KOPT-K1 (cell line): ENCODE measurements around the gene UGCG.
A peak's percentile ranks its signal among the peaks of the same experiment; 100 is the strongest.

Experiments
- H3K27ac ChIP-seq: fragments of 200-600 bp; sonication (generic); 2 replicates; pipeline ENCODE4 v1.5.1; 2016; ENCODE audit warnings: antibody characterized with exemption, mild to moderate bottlenecking, low read depth, low read length; ENCODE audit not compliant: poor library complexity, severe bottlenecking
- H3K36me3 ChIP-seq: fragments of 200-600 bp; sonication (generic); 2 replicates; pipeline ENCODE4 v1.5.1; 2017; ENCODE audit warnings: antibody characterized with exemption, mild to moderate bottlenecking, low read length, moderate library complexity; ENCODE audit not compliant: insufficient read depth
- H3K9me3 ChIP-seq: fragments of 200-600 bp; sonication (generic); 2 replicates; pipeline ENCODE4 v1.5.1; 2017; ENCODE audit warnings: antibody characterized with exemption, low read length, mild to moderate bottlenecking; ENCODE audit not compliant: insufficient read depth, poor library complexity, severe bottlenecking

The UGCG gene

DNA sequence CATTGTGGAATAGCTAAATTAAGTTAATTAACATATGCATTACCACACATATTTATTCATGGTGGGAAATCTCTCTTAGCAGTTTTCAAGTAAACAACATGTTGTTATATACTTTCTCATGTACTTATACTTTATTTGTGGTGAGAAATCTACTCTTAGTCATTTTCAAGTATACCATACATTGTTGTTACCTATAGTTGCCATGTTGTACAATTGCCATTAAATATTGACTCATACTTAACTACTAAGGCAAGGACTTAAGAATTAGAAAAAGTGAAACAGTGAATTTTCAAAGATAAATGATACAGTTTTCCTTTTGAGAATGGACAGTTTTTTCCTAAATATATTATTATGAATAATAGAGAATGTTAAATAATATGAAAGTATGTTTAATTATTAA is 27.7 kb downstream of the UGCG start:
- peaks cover 9% of the 10 kb centered on the region; the same call in 1 of the 2 replicates for H3K36me3 ChIP-seq
- H3K9me3 ChIP-seq: no peaks in the 10 kb centered on the region
- no peak overlapping the region for H3K27ac ChIP-seq

DNA sequence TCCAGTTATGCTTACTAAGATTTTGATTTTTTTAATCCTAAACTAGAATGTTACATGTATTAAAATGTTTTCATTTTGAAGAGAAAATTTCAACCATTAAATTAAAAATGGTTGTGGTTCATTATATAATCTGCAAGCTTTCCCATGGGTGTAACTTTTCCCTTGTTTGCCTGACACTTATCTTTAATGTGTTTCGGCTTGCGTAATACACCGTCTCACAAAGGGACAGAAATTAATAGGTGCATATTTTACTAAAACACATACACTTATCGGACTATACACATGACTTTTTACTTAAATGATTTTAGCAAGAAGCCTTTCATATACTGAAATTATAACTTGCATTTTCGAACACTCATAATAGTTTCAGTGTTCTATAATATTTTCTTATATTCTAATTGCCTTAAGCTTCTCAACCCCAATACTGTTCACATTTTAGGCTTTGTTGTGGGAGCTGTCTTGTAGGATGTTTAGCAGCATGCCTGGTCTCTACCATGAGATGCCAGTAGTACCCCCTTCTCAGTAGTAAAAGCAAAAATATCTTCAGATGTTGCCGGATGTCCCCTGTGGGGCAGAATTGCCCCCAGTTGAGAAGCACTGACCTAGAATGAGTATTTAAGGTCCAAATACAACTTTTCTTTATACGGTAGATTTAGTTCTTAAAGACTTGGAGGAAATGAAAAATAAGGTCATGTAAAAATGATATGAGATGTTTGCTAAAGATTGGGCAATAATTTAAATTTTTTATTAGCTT is 28.6 kb downstream of the UGCG start:
- Histone ChIP-seq H3K9me3 (no peaks in the 10 kb centered on the region), H3K27ac (peak overlapping the region; percentile 36), H3K36me3 (peaks cover 17% of the 10 kb centered on the region)

DNA sequence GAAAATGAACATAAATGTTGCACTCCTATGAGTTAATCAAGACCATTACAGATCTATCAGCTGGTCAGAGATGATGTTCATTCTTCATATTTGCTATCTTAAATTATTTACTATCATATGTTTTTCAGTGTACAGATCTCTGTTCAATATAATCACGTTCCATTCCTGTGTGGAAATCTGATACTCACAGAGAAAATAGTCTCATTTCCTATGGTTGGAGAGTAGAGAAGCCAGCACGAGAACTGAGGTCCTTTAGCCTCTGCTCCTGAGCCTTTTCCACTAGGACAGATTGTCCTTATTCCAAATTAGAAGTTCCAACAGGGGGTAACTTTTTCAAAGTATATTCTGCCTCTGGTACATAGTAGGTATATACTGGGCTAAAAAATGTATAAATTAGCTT is 29.2 kb downstream of the UGCG start:
- Histone ChIP-seq H3K36me3 (peaks cover 23% of the 10 kb centered on the region), H3K9me3 (no peaks in the 10 kb centered on the region), H3K27ac (peak overlapping the region; percentile 36)

DNA sequence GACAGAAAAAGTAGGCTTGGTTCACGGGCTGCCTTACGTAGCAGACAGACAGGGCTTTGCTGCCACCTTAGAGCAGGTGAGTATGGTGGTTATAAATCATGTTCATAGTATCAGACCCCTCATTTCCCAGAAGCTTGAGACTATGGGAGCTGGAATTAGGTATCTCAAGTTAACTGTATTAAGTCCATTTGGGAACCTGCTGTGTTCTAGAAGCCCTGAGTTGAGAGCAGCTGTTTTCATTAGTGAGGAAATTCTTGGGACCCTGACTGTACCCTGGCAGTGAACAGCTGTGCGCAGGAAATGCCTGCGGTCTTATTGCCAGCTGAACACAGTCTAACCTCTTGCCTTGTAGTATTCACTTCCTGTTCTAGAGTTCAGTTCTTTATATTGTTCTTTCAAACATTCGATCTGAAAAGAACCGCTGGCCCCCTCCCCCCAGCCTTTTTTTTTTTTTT is 29.8 kb downstream of the UGCG start:
- H3K9me3 ChIP-seq: no peaks in the 10 kb centered on the region
- peak overlapping the region; percentile 56 for H3K27ac ChIP-seq
- H3K36me3 ChIP-seq: peaks cover 29% of the 10 kb centered on the region

DNA sequence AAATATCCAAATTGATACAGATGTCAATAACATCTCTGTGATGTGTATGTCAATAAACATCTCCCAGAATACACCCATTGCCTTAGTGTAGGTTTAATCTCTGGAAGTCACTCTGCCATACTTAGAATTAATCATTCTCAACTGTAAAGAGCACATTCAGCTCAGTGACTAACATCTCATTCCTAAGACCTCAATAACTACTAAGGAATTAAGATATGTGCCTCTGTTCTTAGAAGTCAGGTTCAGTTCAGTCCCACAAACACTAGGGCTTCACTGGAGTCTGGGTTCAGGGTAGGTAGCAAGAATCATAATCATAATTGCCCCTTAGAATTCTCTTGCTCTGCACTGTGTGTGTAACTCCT is 31.7 kb downstream of the UGCG start:
- Histone ChIP-seq H3K9me3 (no peaks in the 10 kb centered on the region), H3K27ac (no peak overlapping the region), H3K36me3 (peaks cover 45% of the 10 kb centered on the region)

DNA sequence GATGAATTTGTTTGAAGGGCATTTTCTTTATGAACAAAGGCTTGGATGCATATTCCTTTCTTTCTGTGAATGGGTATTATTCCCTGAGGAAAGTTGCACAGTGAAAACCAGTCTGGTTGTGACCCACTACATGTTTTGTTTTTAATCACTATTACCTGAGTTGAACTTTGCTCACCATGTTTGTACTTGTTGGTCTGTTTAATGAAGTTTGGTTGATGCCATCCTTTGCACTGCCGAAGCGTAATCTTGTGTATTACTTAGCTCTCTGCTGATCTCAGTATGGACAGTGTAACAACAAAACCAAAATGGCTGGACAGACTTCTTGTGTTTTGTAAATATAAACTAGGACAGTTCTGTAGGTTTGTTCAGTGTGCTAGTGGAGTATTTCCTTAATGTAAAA is 38.1 kb downstream of the UGCG start:
- H3K27ac ChIP-seq: no peak overlapping the region
- H3K36me3 ChIP-seq: peaks cover 47% of the 10 kb centered on the region
- no peaks in the 10 kb centered on the region for H3K9me3 ChIP-seq

DNA sequence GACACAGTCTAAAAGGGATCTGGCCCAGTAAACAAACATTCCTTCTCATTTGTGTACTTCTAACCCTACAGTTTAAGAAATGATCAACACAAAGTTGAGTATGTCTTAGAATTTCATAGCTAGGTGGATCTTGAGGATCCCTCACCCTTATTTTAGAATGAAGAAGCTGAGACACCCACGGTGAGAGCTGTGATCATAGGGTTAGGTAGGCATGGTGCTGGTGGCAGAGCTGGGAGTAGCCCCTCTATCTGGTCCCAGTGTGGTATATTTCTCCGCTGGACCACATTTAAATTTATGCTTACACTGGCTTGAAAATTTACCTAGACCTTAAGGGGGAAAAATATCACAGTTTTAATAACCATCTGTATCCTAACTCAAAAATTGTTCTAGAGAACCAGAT is 39.8 kb downstream of the UGCG start:
- peaks cover 31% of the 10 kb centered on the region for H3K36me3 ChIP-seq
- H3K9me3 ChIP-seq: no peaks in the 10 kb centered on the region
- H3K27ac ChIP-seq: no peak overlapping the region

DNA sequence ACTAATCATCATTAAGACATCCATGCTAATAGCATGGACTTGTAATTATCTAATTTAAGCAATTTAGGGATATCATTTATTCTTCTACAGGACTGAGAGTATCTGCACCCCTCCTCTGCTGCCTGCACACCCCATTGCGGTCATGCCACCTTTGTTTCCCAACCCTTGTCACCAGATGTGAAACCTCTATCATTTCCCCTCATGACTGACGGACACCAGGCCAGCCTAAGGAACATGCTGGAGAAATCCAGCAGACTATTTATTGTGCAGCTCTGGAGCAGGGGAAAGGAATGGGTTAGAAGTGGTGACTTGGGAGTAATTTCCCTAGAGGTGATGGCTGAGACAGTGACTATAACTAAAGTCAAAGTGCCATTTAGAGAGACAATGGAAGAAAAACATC is 40.7 kb downstream of the UGCG start:
- H3K9me3 ChIP-seq: no peaks in the 10 kb centered on the region
- no peak overlapping the region for H3K27ac ChIP-seq
- peaks cover 22% of the 10 kb centered on the region for H3K36me3 ChIP-seq

DNA sequence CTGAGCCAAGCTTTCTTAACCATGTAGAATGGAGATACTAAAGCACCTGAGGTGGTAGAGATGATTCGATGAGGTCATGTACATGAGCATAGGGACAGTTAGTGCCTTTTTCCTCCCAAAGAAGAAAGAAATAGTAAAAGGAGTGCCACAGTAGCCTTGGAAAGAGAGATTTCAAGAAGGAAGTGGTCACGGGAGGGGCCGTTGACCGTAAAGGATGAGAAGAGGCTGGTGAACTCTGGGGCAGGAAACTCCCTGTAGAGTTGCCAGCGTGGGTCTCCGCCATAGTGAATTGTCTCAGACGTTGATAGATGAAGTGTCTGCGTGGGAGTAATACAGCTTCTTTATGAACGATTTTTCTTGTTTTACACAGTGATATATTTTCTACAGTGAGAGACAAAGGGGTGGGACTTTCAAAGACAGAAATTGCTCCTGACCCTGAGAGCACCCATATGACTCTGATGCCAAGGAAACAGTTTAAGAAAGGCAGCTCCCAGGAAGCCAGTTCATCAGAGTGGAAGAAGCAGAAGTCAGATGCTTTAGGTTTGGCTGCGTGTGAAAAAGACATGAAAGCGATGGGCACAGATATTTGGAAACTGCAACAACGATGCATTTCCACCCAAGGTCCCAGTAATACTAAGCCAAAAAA is 41.3 kb downstream of the UGCG start:
- H3K27ac ChIP-seq: no peak overlapping the region
- H3K36me3 ChIP-seq: peaks cover 17% of the 10 kb centered on the region
- H3K9me3 ChIP-seq: no peaks in the 10 kb centered on the region

DNA sequence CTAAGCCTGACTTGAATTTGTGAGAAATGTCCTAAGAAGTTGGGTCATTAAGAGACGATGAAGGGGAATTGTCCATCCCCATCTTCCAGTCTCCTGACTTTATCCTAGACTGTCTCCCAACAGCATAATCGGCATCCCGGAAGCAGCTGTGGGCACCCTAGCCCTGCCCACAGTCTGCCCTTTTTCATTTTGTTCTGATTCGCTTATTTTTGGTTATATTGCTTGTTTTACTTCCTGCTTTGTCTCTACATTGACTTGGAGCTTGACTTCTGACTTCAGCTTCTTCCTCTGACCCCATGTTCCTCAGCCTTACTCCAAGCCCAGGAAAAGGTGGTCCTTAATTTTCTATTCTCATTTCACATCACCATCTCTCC is 41.8 kb downstream of the UGCG start:
- H3K36me3 ChIP-seq: peaks cover 14% of the 10 kb centered on the region
- no peak overlapping the region for H3K27ac ChIP-seq
- H3K9me3 ChIP-seq: no peaks in the 10 kb centered on the region

DNA sequence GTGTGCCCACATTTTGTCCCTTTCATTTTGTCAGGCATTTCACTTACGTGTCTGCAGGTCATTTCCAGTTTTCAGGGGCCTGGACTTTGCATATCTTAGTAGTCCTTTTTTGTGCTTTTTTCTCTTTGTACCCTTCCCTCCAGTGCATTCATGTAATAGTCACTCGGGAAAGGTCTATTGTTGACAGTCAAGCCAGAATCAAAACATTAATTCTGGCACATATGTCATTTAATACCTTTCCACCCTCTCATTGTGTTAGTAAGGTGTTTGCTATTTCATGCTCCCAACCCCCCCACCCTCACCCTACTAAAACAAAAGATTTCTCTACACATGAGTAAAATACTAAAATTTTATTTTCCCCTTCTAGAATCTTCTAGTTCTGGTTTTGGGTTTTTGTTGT is 42.7 kb downstream of the UGCG start:
- peaks cover 6% of the 10 kb centered on the region; the same call in 1 of the 2 replicates for H3K36me3 ChIP-seq
- H3K27ac ChIP-seq: no peak overlapping the region
- H3K9me3 ChIP-seq: no peaks in the 10 kb centered on the region

DNA sequence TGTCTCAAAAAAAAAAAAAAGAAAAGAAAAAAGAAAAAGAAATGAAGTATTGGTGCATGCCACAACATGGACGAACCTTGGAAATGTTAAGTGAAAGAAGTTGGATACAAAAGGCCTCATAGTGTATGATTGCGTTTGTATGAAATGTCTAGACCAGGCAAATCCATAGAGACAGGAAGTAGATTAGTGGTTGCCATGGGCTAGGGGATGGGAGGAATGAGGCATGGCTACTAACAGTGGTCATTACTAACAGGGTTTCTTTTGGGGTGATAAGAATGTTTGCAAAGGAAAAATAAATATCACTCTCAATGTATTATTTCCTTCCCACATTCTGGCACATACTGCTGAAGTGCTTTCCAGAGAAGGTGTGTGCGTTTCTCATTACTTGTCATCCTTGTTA is 44.1 kb downstream of the UGCG start:
- H3K27ac ChIP-seq: no peak overlapping the region
- no peaks in the 10 kb centered on the region for H3K9me3 ChIP-seq

DNA sequence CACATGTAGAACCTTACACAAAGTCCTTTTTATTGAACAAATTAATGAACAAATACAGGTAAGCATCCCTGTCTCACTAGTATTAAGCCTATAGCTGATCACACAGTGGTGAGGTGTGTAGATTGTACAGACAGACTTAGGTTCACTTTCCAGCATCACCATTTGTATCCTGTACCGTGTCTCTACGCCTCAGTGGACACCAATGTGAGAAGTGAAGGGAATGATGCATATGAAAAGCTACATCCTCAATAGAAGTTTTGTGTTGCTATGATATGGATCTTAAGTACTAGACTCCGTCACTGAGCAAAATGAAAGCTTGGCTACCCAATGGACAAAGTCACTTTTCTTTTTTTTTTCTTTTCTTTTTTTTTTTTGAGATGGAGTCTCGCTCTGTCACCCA is 46.6 kb downstream of the UGCG start:
- no peak overlapping the region for H3K27ac ChIP-seq
- no peaks in the 10 kb centered on the region for H3K36me3 ChIP-seq
- no peaks in the 10 kb centered on the region for H3K9me3 ChIP-seq

More for the DNA sequence above, 44.1 kb downstream of the UGCG start:
- no peaks in the 10 kb centered on the region for H3K36me3 ChIP-seq

DNA sequence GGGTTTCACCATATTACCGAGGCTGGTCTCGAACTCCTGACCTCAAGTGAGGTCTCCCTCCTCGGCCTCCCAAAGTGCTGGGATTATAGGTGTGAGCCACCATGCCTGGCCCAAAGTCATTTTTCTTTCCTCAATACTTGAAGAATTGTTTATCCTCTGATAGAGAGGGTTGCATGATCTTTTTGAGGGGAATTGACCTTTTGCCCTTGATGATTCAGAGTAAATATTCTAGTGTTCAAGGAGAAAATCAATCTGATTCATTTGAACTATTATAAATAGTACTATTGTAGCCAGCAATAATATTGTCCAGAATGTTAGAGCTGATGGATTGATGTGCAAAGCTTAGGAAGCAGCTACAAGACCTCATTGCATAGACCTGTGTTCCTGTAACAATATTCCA is 47.1 kb downstream of the UGCG start:
- no peaks in the 10 kb centered on the region for H3K36me3 ChIP-seq
- H3K27ac ChIP-seq: no peak overlapping the region
- H3K9me3 ChIP-seq: no peaks in the 10 kb centered on the region

DNA sequence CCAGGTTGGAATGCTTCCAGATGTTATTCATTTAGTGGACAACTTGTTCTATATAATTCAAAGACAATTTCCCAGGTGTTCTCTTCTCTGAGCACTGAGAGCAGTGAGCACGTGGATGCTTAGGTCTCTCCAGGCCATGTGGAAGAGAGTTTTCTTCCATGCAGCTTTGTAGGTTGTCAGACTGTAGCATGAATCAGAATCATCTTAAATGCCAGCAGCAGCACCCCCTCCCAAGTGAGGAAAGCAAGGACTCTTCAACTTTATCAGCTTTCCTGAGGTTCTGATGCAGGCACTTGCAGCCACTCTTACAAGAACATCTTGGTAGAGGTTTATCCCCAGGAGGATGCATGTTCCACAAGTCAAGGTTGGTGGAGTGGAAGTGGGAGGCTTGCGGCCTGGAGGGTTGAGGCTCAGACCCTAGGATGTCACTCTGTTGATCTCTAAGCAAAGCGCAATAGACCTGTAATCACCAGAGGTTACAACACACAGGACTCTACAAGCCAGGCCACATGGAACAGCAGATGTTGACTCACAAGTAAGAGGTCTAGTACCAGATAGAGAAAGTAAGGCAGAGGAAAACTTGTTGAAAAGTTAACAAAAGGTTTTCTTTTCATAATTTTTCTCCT is 47.7 kb downstream of the UGCG start:
- Histone ChIP-seq H3K27ac (no peak overlapping the region), H3K9me3 (no peaks in the 10 kb centered on the region)

DNA sequence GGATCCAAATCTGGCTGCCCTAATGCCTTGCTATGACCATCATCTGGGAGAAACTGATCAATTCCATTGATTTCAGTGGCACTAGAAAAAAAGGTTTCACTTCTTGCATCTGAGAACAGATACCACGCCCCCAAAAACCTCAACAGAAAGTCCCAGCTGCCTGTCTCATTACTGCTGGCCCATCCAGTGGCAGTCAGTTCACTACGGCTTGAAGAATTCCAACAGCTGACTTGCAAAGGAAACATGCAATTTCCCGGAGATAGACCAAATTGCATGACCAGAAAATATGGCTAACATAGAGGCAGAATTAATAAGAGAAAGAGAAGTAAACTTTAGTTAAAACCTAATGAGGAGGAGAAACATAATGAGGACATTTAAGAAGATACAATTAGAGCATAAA is 48.6 kb downstream of the UGCG start:
- H3K36me3 ChIP-seq: no peaks in the 10 kb centered on the region
- no peak overlapping the region for H3K27ac ChIP-seq
- H3K9me3 ChIP-seq: no peaks in the 10 kb centered on the region

More for the DNA sequence above, 47.7 kb downstream of the UGCG start:
- no peaks in the 10 kb centered on the region for H3K36me3 ChIP-seq
